CD14-positive monocyte (primary cell): ENCODE results near the gene TARBP1. TPM values are rescaled to one million over a fixed set of nuclear protein-coding genes. Genes with fewer than 3 reads are reported as not detected.

ENCODE experiments used
- DNase-seq, 3 donors: peaks; one replicate each; pipeline ENCODE4 v3.0.0-alpha.2; 2011 to 2022
- H2AFZ ChIP-seq: 2 replicates; pipeline ENCODE4 v1.6.0; 2012; ENCODE audit warnings: mild to moderate bottlenecking, low read depth, low read length, inconsistent platforms; ENCODE audit not compliant: insufficient read depth, poor library complexity, severe bottlenecking
- H3K27ac ChIP-seq, 2 donors: 1 replicate in 1 of 2; 2 replicates in 1 of 2; pipeline ENCODE4 v1.5.1; 2012 to 2013; ENCODE audit warnings: low read length in 2 of 2, control low read depth in 1 of 2, inconsistent platforms in 1 of 2, low read depth in 1 of 2, mild to moderate bottlenecking in 1 of 2
- H3K27me3 ChIP-seq, 2 donors: one replicate each; pipeline versions ENCODE4 v1.6.0 to v1.6.1; 2011 to 2013; ENCODE audit warnings: low read length in 2 of 2; ENCODE audit not compliant: control insufficient read depth in 2 of 2, insufficient read depth in 2 of 2
- H3K36me3 ChIP-seq, 2 donors: replicated peaks in 1 of 2; 1 replicate in 1 of 2; 2 replicates in 1 of 2; pipeline versions ENCODE4 v1.5.1 to v1.6.1; 2012 to 2013; ENCODE audit warnings: low read length in 2 of 2, control low read depth in 1 of 2, inconsistent platforms in 1 of 2, mild to moderate bottlenecking in 1 of 2; ENCODE audit not compliant: insufficient read depth in 2 of 2, control insufficient read depth in 1 of 2
- H3K4me1 ChIP-seq, 2 donors: 1 replicate in 1 of 2; 2 replicates in 1 of 2; pipeline versions ENCODE4 v1.5.1 to v1.6.1; 2012 to 2013; ENCODE audit warnings: low read length in 2 of 2, control low read depth in 1 of 2, inconsistent platforms in 1 of 2, mild to moderate bottlenecking in 1 of 2, moderate library complexity in 1 of 2; ENCODE audit not compliant: insufficient read depth in 2 of 2, control insufficient read depth in 1 of 2
- H3K4me2 ChIP-seq: replicated peaks from 2 replicates; pipeline ENCODE3; 2012; ENCODE audit warnings: low read length, moderate library complexity, mild to moderate bottlenecking; ENCODE audit not compliant: poor library complexity, severe bottlenecking; ENCODE audit errors: extremely low read depth
- H3K4me3 ChIP-seq, 3 experiments: fragments of 200-600 bp in 1 of 3; sonication (generic) in 1 of 3; replicated peaks in 1 of 3; 1 replicate in 2 of 3; 2 replicates in 1 of 3; pipeline ENCODE4 v1.5.1; 2011 to 2013; ENCODE audit warnings: low read length in 3 of 3, mild to moderate bottlenecking in 3 of 3, control low read depth in 2 of 3, low read depth in 2 of 3, inconsistent platforms in 1 of 3, moderate library complexity in 1 of 3
- H3K79me2 ChIP-seq: 2 replicates; pipeline ENCODE4 v1.6.0; 2012; ENCODE audit warnings: mild to moderate bottlenecking, control low read depth, inconsistent platforms, low read length, moderate library complexity; ENCODE audit not compliant: insufficient read depth
- H3K9ac ChIP-seq: 2 replicates; pipeline ENCODE4 v1.6.0; 2017; ENCODE audit warnings: low read length, mild to moderate bottlenecking; ENCODE audit not compliant: insufficient read depth, poor library complexity, severe bottlenecking
- H3K9me3 ChIP-seq, 2 donors: replicated peaks in 1 of 2; 1 replicate in 1 of 2; 2 replicates in 1 of 2; pipeline versions ENCODE4 v1.5.1 to v1.6.1; 2012 to 2013; ENCODE audit warnings: low read length in 2 of 2, control low read depth in 1 of 2; ENCODE audit not compliant: control insufficient read depth in 1 of 2, insufficient read depth in 1 of 2
- H4K20me1 ChIP-seq: 2 replicates; pipeline ENCODE4 v1.6.0; 2012; ENCODE audit warnings: mild to moderate bottlenecking, low read length, control low read depth, moderate library complexity; ENCODE audit not compliant: insufficient read depth
- H3K27ac Mint-ChIP-seq, 7 donors: one replicate each; pipeline ENCODE4 v1.8.0; 2020; ENCODE audit warnings: mild to moderate bottlenecking in 7 of 7, mixed read lengths in 7 of 7, moderate library complexity in 6 of 7, inconsistent platforms in 2 of 7
- H3K27me3 Mint-ChIP-seq, 3 donors: one replicate each; pipeline ENCODE4 v1.8.0; 2021 to 2022; ENCODE audit warnings: low read depth in 3 of 3, mild to moderate bottlenecking in 3 of 3, mixed read lengths in 3 of 3, moderate library complexity in 3 of 3, inconsistent platforms in 1 of 3
- H3K36me3 Mint-ChIP-seq, 2 donors: one replicate each; pipeline ENCODE4 v1.8.0; 2020; ENCODE audit warnings: mixed read lengths in 2 of 2, inconsistent platforms in 1 of 2, mild to moderate bottlenecking in 1 of 2
- H3K4me1 Mint-ChIP-seq: one replicate; pipeline ENCODE4 v1.8.0; 2020; ENCODE audit warnings: mild to moderate bottlenecking, mixed read lengths
- H3K4me3 Mint-ChIP-seq, 2 donors: one replicate each; pipeline ENCODE4 v1.8.0; 2020; ENCODE audit warnings: mild to moderate bottlenecking in 2 of 2, mixed read lengths in 2 of 2, moderate library complexity in 1 of 2
- H3K9me3 Mint-ChIP-seq, 7 donors: one replicate each; pipeline ENCODE4 v1.8.0; 2020 to 2022; ENCODE audit warnings: mixed read lengths in 7 of 7, mild to moderate bottlenecking in 6 of 7, moderate library complexity in 6 of 7, inconsistent platforms in 2 of 7
- WGBS: methylation state at CpG from one replicate; pipeline ENCODE4 v1.1.5; 2013; ENCODE audit warnings: missing lambda C conversion rate; ENCODE audit not compliant: insufficient coverage; 5-methylcytosine and 5-hydroxymethylcytosine counted together
- intact Hi-C, 2 donors: fragments of 100-400 bp; cut with micrococcal nuclease; formaldehyde crosslinking; loops; one replicate each; pipeline versions ENCODE4 v1.15.0 to v1.15.1; 2023
- polyA plus RNA-seq, 3 donors: library from polyadenylated mRNA; depleted of rRNA in 1 of 3; unstranded in 2 of 3; stranded (reverse) in 1 of 3; fragments of 300-500 nt in 2 of 3; fragments of >200 nt in 1 of 3; fragmentation: Illumina TruSeq in 2 of 3; gene quantifications; 1 replicate in 2 of 3; 2 replicates in 1 of 3; pipeline ENCODE4 v1.2.3, GENCODE V29; 2012 to 2021
- TF ChIP-seq, protein P1 (sequence below): fragments of 200-600 bp; IDR thresholded peaks from one replicate; pipeline ENCODE4 v1.8.0; 2022; ENCODE audit warnings: antibody characterized with exemption, mild to moderate bottlenecking

Gene TARBP1
- polyA plus RNA-seq, 3 donors = 1.4 to 30.9 (median 3.2) TPM

DNA sequence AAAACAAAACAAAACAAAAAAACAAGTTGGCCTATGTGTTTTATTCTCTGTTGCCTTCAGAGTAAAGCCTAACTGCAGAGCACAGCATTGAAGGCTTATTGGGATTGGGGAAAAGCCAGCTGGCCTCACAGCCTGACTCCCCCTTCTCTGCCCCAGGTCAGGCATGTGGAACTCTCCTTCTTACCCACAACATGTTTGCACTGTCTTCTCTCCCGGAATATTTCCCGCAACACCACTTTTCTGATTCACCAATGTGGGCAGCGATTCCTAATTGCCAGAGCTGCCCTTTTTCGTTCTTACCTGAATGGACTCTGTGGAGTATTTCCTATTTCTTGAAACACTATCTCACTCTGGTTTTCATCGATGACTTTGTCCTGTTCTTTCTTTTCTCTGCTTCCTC is 2.8 kb upstream of the TARBP1 start:
- H3K4me3 ChIP-seq = no peak overlapping the region
- no peak for DNase-seq
- Mint-ChIP-seq H3K4me1 (peaks cover 15% of the 10 kb centered on the region), H3K27me3 (peaks cover 0 to 10% (median 10%) of the 10 kb centered on the region in 3 donors), H3K9me3 (no peaks in the 10 kb centered on the region), H3K4me3 (no peak overlapping the region), H3K36me3 (no peaks in the 10 kb centered on the region), H3K27ac (no peak overlapping the region)
- no peak overlapping the region for H3K9ac ChIP-seq
- TF ChIP-seq, protein P1, sequence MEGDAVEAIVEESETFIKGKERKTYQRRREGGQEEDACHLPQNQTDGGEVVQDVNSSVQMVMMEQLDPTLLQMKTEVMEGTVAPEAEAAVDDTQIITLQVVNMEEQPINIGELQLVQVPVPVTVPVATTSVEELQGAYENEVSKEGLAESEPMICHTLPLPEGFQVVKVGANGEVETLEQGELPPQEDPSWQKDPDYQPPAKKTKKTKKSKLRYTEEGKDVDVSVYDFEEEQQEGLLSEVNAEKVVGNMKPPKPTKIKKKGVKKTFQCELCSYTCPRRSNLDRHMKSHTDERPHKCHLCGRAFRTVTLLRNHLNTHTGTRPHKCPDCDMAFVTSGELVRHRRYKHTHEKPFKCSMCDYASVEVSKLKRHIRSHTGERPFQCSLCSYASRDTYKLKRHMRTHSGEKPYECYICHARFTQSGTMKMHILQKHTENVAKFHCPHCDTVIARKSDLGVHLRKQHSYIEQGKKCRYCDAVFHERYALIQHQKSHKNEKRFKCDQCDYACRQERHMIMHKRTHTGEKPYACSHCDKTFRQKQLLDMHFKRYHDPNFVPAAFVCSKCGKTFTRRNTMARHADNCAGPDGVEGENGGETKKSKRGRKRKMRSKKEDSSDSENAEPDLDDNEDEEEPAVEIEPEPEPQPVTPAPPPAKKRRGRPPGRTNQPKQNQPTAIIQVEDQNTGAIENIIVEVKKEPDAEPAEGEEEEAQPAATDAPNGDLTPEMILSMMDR = no peak
- H3K4me1 ChIP-seq = peaks cover 12 to 22% of the 10 kb centered on the region in 2 donors
- H3K79me2 ChIP-seq = peaks cover 2% of the 10 kb centered on the region
- no peak overlapping the region for H3K27ac ChIP-seq
- intact Hi-C loops = loop anchor here in 1 of 2 donors (10.0 kb wide), 1 partner anchor 933 kb away; no protein-coding TSS in a partner anchor
- H4K20me1 ChIP-seq = no peaks in the 10 kb centered on the region
- 98% methylated on average over 4 of the region's 5 CpGs for WGBS
- H2AFZ ChIP-seq = no peak overlapping the region
- no peak overlapping the region for H3K4me2 ChIP-seq
- no peaks in the 10 kb centered on the region for H3K9me3 ChIP-seq
- H3K36me3 ChIP-seq = no peaks in the 10 kb centered on the region
- H3K27me3 ChIP-seq = no peaks in the 10 kb centered on the region

DNA sequence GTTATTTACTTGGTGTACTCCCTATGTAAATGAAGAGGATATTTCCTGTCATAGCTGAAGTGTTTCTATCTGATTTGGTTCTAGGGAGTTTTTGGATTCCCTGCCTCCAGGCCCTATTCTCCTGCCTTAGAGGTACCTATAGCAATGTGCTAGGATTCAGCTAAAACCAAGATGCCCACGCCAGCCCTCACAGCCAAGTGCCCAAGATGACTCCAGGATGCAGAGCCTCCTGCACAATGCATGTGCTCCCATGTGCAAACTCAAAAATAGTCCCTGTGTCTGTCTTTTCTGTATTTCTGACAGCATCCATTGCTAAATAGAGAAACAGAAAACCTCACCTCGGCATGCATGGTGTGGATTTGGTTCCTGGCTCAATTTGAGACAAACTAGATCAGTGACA is 887 bp upstream of the TARBP1 start:
- no peaks in the 10 kb centered on the region for H3K36me3 Mint-ChIP-seq
- TF ChIP-seq, protein P1 = no peak
- no peaks in the 10 kb centered on the region for H3K36me3 ChIP-seq
- H3K9ac ChIP-seq = no peak overlapping the region
- H3K4me2 ChIP-seq = no peak overlapping the region
- no peak overlapping the region for H3K4me3 Mint-ChIP-seq
- peaks cover 21% of the 10 kb centered on the region for H3K79me2 ChIP-seq
- H2AFZ ChIP-seq = no peak overlapping the region
- no peak overlapping the region for H3K27ac ChIP-seq
- H3K9me3 Mint-ChIP-seq = peaks cover 0 to 2% (median 0%) of the 10 kb centered on the region in 7 donors
- no peaks in the 10 kb centered on the region for H3K27me3 ChIP-seq
- H3K27ac Mint-ChIP-seq = no peak overlapping the region
- no peaks in the 10 kb centered on the region for H3K9me3 ChIP-seq
- no peaks in the 10 kb centered on the region for H4K20me1 ChIP-seq
- peaks cover 0 to 10% (median 8%) of the 10 kb centered on the region in 3 donors for H3K27me3 Mint-ChIP-seq
- intact Hi-C loops = loop anchor here (10.0 kb wide), 2 partner anchors 155 to 935 kb away; no protein-coding TSS in a partner anchor
- peaks cover 26% of the 10 kb centered on the region for H3K4me1 Mint-ChIP-seq
- no peak overlapping the region for H3K4me3 ChIP-seq
- no peak for DNase-seq
- H3K4me1 ChIP-seq = peaks cover 28 to 36% of the 10 kb centered on the region in 2 donors
- WGBS = 100% methylated on average over 2 of the region's 2 CpGs
